GM19238 (cell line): ENCODE measurements around the gene TUBB4B.

Source experiments
- DNase-seq: peaks from one replicate; pipeline ENCODE4 v3.0.0; 2011; ENCODE audit warnings: low spot score; ENCODE audit not compliant: insufficient read length

TUBB4B gene

GRCh38 chr9:137212520-137212919 lies 28.6 kb upstream of the TUBB4B start:
- DNase-seq: no peak

DNA sequence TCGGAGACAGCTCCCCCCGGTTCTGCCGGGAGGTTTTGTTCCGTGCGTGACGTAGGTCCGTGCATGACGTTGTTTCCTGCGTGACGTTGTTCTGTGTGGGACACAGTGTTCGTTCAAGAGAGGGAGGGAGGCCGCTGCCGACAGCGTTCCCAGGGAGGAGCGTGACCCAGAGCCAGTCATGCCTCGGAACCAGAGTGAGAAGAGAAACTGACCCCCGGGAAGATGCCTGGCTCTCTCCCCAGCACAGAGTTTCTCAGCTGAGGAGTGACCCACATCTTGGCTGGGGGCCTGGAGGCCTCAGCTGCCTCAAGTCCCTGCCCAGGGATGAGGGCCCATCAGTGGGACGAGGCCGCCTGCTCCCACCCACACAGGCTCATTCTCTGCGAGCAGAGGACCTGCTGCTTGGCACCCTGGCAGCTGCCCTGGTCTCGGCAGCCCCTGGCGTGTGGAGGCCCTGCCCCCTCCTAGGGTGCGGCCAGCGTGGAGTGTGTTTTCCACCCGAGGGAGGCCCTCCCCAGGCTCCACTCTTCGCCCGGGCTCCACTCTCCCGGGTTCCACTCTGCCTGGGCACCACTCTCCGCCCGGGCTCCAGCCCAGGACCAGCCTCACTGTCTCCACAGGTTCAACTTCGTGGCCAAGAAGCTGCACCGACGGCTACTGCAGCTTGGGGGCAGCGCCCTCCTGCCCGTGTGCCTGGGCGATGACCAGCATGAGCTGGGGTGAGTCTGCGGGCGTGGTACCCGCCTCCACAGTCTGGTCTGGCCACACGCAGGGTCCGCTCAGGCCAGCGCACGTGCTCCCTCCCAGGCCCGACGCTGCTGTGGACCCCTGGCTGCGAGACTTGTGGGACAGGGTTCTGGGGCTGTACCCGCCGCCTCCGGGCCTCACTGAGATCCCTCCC lies 27.7 kb upstream of the TUBB4B start:
- no peak for DNase-seq

GRCh38 chr9:137214620-137215019 lies 26.5 kb upstream of the TUBB4B start:
- no peak for DNase-seq

- DNase-seq: no peak
Measured at GRCh38 chr9:137215196-137215986, 25.7 kb upstream of the TUBB4B start.

DNA sequence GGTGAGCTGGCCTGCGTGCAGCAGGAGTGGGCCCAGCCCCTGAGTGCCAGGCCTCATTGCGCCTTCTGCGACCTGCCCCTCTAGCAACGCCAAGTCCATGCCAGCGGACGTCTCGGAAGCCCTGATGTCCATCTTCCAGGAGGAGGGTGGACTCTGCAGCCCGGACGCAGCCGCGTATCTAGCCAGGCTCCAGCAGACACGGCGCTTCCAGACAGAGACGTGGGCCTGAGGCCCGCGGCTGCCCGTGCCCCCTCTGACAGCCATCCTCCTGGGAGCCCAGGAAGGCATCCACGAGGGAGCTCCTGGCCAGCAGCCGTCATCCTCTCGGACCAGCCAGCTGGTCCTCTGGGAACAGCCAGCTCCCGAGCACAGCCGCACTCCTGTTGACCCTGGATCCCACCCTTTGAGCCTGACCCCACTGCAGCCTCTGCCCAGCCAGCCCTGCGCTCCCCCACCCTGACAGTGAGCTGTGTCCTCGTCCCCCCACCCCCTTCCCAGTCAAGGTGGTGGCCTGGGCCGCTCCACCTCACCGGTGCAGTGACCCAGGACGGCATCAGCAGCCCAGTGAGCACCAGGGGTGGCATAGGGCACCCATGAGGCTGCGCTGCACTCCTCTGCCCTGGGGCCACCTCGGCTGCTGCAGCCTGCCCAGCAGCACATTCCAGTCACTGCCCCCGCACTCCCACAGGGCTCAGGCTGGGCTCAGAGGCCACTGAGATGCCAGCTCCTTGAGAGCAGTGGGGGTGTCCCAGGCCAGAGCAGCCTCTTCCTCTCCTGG lies 24.7 kb upstream of the TUBB4B start:
- no peak for DNase-seq

DNA sequence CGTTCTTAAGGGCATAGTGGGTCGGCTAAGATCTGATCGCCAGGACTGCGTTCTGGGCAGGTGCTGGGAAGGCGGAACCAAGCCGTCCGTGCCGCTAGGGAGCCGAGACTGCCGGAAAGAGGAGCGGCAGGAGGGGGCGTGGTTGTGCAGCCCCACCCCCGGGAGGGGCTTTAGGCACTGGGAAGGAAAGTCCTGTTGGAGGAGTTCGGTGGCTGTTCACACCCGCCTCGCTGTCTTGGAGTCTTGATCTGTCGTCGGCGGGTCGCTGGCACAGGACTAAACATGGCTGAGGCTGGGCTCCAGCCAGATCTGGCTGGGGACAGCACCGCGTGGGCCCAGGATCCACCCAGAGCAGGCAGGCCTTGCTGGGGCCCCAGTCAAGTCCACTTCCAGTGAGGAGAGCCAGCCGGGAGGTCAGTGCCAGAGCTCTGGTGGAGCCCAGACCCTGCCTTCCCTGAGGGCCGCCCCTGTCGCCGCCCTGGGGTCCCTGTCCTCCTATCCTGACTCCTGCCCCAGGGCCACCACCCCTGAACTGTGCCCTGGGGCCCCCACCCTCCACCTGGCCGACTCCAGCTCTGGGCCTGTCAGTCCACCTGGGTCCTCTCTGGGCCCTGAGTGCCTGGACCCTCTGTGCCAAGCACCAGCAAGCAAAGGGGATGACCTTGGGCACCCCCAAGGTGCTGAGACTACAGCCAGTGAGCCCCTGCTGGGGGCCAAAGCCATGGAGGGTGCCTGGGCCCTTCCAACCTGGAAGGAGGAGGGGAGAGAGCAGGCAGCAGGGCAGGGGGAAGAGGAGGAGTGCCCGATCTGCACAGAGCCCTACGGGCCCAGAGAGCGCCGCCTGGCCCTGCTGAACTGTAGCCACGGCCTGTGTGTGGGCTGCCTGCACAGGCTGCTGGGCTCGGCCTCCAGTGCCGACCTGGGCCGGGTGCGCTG lies 23.5 kb upstream of the TUBB4B start:
- no peak for DNase-seq

DNA sequence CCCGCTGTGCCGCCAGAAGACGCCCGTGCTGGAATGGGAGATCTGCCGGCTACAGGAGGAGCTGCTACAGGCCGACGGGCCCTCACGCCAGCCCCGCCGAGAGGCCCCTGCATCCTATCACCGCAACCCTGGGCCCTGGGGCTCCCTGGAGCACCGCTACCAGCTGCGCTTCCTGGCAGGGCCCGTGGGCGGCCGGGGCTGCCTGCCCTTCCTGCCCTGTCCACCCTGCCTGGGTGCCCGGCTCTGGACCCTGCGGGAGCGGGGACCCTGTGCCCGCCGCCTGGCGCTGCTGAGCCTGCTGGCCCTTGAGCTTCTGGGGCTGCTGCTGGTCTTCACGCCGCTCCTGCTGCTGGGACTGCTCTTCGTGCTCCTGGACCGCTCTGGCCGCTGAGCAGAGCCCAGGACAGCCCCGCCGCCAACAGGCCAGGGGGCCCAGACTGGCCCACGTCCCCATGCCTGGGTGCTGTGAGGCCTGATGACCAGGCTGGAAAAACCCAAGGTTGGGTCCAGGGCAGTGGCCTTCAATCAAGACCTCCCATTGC lies 22.8 kb upstream of the TUBB4B start:
- no peak for DNase-seq

- no peak for DNase-seq
Measured at GRCh38 chr9:137218754-137219271, 22.3 kb upstream of the TUBB4B start.

GRCh38 chr9:137219757-137220316 lies 21.2 kb upstream of the TUBB4B start:
- DNase-seq: no peak

DNA sequence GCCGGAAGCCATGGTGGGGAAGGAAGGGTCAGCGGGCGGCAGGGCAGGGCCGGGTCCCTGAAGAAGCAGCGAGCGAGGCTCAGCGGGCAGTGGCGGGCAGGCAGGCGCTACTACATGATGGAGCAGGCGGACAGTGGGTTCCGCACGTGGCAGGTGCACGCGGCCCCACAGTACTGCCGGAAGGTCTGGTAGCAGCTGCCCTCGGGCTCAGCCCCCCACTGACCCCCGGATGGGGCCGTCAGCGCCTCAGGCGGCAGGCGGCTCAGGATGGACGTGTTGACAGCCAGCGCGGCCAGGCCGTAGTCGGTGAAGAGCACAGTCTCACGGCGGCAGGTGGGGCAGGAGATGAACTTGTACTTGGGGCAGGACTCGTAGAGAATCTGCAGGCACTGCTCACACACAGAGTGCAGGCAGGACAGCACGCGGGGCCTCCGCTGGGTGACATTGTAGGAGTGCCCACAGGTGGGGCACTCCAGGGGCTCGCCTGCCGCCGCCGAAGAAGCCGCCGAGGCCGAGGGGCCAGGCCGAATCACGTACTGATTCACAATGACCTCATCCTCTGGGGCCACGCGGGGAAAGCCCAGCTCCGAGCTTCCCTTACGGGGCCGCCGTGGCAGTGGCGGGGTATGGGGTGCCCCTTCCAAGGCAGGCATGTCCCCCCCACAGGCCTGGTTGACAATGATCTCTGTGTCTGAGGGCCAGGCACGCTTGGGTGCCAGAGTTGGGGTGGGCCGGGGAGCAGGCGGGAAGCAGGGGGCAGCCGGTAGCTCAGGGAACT lies 20.6 kb upstream of the TUBB4B start:
- no peak for DNase-seq

- no peak for DNase-seq
Measured at GRCh38 chr9:137221095-137221505, 20.0 kb upstream of the TUBB4B start.

- no peak for DNase-seq
Measured at GRCh38 chr9:137221506-137222111, 19.5 kb upstream of the TUBB4B start.

GRCh38 chr9:137222190-137223077 lies 18.7 kb upstream of the TUBB4B start, which contains the start of gene RNF208:
RNF208 (minus strand) TSS chr9:137222240; CDS start chr9:137221212, 1,028 bp downstream.
- no peak for DNase-seq

DNA sequence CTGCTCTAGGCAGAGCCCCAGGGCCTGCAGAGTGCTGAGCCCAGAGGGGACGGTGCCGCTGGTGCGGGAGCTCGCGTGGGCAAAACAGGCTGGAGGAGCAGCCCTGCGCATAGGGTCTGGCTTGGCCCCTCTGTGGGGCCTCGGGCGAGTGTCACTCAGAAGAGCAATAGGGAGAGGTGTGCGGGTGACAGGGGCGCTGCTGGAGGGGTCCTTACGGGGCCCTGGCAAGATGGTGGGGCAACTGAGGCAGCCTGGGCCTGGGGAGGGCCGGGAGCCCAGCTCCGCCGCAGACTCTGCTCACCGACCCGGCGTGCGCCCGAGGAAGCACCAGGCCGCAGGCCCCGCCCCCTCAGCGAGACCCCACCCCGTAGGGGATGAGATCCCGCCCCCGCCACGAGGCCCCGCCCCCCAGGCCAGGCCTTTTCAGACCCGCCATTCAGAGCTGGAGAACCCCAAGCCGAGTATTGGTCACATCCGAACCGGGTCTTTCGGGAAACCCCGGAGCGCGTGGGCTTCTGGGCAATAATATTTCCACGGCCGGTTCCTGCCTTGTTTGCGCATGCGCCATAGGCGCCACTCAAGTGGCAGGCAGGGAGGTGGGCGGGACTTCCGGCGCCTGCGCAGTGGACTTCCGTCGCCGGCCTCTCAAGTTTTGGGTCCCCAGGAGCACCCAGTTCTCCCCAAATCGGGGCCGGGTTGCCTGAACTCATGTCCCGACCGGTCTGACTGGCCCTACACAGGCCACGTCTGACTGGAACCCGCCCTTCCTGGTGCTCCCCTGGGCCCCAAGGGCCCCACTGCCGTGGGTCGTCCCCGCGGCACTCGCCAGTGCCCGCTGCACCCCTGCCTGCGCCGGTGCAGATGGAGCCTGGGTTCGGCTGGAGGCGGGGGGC lies 17.8 kb upstream of the TUBB4B start:
- DNase-seq: peak; percentile 100

DNA sequence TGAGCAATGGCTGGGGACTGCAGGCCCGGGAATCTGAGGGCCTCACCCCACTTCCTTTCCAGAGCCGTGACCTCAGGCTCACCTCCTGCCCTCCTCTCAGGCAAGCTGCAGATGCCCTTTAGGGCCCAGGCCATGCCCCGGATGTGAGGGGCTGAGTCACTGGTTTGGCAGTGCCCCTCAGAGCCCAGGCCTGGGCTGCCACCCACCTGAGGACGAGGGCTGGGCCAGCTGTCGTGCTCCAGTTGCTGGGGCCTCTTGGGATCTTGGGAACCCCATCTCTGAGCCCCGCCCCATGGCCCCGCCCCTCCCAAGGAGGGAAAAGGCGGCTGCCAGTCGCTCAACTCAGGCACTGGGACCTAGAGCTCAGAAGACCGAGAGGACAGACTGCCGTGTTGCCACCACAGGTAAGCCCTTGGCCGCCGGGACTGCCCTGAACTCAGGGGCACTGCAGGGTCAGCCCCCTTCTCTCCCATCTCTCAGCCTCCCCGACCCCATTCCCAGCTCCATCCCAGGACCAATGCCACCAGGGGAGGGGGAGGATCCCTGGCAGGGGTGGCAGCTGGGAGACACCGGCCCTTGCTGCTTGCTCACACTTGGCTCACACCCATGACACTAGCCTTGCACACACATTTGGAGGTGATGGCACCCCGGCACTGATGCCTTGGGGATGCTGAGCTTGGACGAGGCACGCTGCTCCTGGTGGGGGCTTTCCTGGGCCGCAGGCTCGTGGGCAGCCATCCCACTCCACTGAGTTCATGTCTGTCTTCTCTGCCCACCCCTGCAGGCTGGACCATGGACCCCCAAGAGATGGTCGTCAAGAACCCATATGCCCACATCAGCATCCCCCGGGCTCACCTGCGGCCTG lies 16.0 kb upstream of the TUBB4B start, which contains the start of gene CYSRT1:
TSS of gene CYSRT1 (plus strand) at position 345 of the 865 bp plus-strand sequence. CDS start at position 793, 448 bp downstream.
- DNase-seq: no peak
